HG02763 (cell line): ENCODE data around the gene TPH2.
A peak's percentile ranks its signal among the peaks of the same experiment; 100 is the strongest.

Source experiments
- ATAC-seq: cut with Tn5 transposase; IDR thresholded peaks from one replicate; pipeline ENCODE4 v1.9.1; 2021; ENCODE audit warnings: mild to moderate bottlenecking, moderate library complexity; ENCODE audit not compliant: unreplicated experiment

Gene TPH2

DNA sequence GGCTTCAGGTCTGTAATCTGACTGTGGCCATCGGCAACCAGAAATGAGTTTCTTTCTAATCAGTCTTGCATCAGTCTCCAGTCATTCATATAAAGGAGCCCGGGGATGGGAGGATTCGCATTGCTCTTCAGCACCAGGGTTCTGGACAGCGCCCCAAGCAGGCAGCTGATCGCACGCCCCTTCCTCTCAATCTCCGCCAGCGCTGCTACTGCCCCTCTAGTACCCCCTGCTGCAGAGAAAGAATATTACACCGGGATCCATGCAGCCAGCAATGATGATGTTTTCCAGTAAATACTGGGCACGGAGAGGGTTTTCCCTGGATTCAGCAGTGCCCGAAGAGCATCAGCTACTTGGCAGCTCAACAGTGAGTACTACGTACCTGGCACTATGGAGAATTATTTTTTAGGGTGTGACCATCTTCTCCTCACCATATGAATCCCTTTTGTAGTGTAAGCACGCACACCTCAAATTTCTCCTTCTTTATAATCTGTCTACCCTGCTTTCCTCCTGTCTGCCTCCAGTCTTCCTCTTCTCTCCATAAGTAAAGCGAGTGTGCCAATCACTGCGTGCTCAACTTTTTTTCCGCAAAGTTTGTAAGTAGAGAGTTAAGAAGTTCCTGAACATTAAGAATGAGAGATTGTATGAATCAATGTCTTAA lies at the start of gene TPH2:
TPH2 (plus strand) TSS at position 118 of the 658 bp plus-strand sequence; CDS start at position 260, 142 bp downstream.
- ATAC-seq = no peak

DNA sequence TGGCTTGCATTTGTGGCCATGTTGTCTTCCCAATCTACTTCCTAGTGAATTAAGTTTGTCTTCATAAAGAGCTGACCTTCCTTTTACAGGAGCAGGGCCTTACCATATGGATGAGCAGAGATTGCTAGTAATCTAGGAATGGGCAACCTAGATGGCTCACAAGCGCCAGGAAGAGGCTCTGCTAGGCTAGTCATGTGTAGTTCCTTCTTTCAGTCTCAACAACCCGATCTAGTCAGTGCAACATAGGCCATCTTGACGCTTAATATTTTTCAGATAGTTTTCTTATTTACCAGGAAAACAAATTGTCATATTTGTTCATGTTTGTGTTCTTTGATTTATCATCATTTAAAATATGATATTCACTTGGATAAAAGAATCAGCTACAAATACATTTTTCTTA lies 48.2 kb upstream of the TPH2 start:
- ATAC-seq = no peak

DNA sequence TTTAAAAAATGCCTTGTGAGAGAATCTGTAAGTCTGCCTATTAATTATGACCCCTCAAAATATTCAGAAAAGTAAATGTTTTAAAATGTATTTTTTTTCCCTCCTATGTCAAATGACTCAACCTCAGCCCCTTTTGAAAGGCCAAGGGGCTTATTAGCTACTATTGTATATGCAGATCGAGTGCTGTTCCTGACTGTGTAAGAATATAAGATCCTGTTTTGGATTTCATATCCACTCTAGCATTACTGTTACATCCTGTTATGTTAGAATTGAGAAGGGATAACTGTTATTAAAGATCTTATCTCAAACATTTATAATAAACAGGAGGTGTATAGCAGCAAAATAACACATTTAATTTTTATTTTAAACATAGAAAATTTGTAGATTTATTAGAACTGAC lies 46.6 kb upstream of the TPH2 start:
- no peak for ATAC-seq

DNA sequence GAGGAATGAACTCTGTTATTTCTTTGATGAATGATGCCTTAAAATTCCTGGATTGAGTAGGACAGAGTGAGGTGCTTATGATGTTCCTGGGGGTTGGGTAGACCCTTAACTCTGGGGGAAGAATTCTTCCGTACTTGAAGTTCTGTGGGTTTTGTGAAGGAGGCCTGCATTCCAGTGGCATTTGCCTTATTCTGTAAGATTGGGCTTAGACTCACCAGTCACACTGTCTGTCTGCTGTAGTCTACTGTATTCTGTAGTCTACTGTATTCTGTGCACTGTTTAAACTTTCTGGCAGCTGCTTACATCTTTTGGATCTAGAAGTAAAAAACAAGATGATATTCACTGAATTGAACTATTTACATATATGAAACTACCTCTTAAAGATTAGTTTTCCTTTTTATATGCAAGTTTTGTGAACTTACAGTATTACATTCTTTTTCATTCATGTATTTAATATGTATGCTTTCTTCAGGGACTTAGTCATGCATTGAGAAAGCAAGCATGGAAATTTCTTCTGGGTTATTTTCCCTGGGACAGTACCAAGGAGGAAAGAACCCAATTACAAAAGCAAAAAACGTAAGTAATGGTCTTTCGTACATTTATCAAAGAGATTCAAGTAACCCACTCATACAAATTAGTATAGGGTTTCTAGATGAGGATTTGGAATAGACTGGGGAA lies 42.3 kb upstream of the TPH2 start:
- no peak for ATAC-seq

DNA sequence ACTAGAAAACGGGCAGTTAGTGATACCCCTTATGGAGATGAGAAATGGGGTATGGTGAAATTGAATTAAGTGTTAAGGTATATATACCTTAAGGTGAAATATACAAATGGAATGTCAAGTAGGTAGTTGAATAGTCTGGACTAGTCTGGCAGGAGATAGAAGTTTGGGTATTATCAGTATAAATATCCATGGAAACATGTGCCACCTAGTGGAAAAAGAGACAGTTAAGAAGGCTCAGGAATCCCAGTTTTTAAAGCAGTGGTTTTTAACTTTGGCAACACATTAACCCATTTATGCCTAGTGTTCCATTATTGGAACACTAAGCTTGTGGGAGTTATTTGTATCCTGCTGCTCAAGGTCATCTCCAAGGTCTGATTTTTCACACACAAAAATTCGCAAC lies 38.6 kb upstream of the TPH2 start:
- ATAC-seq = no peak

DNA sequence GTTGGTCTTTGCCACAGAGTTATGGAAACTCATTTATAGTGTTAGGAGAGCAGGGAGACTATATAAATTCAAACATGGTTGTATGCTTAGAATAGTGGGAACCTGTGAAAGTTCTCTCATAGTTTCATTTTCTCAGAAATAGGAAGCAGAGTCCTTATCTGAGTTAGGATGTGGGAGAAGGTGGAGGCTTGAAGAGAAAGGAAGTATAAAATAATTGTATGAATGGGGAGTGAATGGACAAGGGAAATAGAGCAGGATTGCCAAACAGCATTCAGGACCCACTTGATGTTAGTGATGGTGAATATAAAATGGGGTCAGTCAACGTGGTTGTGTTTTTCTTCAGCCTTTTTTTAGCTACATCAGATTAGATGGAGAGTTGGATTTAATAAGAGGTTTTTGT lies 34.0 kb upstream of the TPH2 start:
- ATAC-seq = no peak

DNA sequence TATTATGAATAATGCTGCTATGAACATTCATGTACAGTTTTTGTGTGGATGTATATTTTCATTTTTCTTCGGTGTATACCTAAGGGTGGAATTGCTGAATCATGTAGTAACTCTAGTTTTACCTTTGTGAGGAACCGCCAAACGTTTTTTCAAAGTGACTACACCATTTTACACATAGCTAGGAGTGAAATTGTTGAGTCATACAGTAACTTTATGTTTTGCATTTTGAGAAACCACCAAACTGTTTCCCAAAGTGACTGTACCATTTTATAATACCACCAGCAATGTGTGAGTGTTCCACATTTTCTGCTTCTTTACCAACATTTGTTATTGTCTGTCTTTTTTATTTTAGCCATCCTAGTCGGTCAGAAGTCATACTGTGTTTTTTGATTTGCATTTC lies 3.1 kb upstream of the TPH2 start:
- ATAC-seq = peak; percentile 87

DNA sequence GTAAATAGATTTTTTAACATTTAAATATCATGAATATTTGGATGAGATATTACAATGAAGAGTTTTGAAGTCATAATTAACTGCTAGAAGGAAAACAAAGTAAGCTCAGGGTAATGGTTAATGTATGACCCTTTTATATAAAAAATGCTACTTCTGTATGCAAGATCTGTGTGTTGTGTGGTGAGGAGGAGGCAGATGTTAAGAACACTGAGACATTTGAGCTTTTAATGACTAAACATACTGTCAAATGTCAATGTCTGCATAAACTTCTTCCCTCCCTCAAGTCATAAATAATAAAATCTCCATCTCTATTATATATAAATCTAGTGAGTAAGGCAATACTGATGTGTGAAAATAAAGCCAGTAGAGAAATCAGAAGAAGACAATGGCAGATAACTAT lies 1.4 kb downstream of the TPH2 start:
- no peak for ATAC-seq

DNA sequence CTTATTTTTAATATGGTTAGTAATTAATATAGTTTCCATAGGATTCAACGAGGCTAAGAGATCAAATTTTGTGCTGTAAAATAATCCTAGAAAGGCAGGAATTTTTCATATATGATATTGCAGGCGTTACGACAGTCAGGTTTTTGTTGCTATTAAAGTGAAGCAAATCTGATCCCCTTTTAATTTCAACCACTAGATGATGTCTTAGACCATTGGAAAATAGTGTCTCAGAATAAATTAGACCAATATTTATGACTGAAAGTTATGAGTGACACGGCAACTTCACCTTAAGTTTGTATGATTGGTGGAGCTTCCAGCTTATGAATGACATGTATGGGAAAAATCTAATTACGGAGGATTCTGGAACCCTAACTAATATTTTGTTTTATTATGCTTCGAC lies 2.5 kb downstream of the TPH2 start:
- no peak for ATAC-seq

DNA sequence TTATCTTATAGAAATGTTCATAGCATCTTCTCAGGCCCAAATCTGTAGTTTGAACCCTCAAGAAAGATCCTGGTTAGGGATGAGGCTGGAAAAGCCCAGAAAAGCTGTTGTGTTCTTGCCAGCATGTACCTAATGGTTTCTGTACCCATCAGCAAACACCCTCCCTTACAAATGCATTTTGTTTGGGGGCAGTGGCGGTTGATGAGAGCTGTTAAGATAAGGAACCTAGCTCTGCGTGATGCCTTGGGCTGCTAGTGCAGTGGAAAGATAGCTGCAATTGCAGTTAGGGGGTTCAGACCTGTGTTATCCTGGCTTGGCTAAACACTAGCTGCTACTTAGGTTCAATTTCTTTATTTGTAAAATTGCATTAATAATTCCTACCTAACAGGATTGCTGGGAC lies 3.6 kb downstream of the TPH2 start:
- ATAC-seq = no peak

DNA sequence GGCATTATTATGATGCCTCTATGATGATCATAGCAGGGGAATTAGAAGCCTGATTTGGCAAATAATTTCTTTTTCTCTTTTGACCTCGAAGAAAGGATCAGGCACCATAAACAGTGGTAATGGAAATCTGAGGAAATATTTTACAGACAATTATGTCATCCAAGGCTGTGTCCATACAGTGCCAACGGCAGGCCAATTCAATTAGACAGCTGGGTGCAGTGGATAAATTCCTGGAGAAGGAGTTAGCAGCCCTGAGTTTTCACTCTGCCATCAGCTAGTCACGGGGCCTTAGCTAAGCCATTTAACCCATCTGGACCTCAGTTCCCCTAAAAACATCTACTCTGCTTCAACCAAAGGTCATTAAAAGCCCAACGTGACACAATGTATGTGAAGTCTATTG lies 4.1 kb downstream of the TPH2 start:
- ATAC-seq = no peak

DNA sequence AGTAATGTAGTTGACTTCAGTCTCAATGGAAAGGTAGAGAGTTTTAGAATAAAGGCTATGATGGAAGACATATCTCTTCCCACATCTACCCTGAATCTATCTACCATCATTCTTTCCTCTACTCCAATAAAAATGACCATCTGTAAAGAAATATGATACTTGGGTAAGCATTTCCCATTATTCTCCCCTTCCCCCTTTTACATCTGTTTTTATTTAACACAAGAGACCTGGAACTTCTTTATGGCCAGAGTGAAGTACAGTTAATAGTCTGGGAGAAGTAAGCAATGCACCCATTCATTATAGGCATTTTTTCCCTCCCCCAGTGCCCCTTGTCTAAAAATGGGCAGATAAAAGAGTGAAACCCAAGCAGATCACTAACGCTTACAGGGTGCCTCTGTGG lies 6.5 kb downstream of the TPH2 start:
- ATAC-seq = no peak

DNA sequence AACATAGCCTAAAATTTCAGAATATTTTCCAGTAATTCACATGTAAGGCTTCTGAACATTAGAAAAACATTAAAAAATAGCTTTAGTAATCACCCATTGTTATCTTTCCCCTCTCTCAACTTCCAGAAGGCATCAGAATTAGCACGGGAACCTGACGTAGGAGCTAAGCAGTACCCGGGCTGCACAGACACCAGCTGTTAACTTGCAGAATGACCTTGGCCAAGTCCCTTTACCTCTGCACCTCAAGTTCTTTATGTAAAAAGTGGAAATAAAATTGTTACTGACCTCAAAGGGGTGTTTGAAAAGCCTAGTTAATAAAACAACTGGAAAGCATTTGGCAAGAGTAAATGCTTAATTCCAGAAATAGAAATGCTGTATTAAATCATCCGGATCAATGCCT lies 7.2 kb downstream of the TPH2 start:
- ATAC-seq = no peak

DNA sequence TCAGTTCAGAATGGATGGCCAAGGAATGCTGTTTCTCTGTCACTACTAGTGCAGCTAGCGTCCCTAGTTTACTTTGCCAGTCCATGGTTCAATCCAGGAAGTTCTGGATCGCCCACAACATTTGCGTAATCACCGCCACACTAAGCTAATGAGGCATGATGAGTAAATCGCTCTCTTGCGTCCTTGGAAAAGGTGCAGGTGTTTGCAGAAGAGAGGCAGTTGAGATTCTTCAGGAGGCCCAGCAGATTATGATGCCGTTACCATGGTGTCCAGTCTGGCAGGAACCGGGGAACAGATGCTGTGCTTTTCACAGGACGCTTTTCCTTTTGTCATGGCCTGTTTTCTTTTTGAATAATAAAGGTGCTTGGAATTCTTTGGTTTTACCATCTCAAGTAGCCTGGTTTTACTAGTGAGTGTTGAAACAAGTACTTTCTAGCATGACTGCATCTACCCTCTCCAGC lies 9.0 kb downstream of the TPH2 start:
- no peak for ATAC-seq

DNA sequence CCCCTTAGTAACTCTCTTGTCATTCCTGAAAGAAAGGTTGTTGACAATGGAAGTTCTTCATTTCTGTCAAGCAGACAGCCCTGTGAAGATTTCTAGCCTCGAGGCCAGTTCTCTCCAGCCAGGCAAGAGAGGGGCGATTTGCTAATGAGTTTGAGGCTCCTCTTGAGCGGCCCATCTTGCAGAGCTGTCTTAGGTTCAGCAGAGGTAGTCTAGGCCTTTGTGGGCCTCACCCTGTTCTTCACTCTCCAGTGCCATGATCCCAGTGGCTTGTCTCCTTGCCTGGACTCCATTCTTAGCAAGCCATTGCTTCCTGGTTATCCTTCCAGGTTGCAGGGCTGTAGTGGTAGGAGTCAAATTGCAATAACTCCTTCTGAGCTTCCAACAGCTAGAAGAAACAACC lies 9.7 kb downstream of the TPH2 start:
- no peak for ATAC-seq

DNA sequence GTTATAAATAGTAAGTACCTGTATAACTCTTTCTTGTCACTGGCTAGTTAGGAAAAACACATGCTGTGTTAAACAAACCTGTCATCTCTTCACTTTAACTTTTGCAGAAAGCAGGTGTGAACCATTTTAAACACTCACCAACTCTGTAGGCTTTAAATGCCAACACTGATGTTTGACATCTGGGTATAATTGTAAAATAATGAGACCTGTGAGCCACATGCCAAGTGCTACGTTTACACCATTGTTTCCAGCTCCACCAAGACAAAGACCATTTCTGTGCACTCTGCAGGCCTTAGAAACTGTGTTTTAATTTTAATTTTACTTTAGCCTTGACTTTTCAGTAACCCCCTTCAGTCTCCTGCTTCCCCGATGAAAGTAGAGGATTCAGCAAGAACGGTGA lies 11.0 kb downstream of the TPH2 start:
- no peak for ATAC-seq

DNA sequence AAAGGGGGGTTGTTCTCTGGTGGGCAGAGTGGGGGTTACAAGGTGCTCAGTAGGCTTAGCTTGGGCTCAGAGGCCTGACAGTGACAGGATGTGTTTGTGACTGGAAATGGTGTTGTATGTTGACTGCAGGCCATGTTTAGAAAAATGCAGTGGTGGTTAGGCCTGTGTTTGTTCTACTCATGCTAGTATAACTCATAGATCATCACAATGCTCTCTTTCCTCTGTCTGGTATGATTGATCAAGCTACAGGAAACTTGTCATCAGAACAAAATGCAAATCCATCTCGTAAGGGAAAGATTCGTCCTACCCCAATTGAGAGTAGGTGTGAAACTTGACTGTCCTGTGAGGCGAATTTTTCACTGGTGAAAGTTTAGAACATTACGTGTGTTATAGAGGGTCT lies 11.8 kb downstream of the TPH2 start:
- no peak for ATAC-seq

DNA sequence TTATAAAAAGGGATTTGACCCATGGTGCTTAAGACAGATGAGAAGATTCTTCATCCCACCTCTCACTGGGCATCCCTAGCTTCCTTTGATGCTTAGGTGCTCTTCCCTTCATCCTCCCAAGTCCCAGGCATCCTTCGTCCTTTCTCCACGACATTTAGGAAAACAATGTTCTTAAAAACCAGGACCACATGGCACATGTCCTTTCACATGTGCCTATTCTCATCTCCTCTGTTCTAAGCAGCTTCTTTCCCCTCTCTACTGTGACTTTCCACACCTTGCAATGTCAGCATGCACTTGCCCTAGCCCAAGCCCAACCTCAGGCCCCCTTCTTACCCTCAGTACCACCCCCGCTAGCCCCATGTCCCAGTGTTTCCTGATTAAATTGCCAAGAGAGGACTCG lies 12.2 kb downstream of the TPH2 start:
- no peak for ATAC-seq

DNA sequence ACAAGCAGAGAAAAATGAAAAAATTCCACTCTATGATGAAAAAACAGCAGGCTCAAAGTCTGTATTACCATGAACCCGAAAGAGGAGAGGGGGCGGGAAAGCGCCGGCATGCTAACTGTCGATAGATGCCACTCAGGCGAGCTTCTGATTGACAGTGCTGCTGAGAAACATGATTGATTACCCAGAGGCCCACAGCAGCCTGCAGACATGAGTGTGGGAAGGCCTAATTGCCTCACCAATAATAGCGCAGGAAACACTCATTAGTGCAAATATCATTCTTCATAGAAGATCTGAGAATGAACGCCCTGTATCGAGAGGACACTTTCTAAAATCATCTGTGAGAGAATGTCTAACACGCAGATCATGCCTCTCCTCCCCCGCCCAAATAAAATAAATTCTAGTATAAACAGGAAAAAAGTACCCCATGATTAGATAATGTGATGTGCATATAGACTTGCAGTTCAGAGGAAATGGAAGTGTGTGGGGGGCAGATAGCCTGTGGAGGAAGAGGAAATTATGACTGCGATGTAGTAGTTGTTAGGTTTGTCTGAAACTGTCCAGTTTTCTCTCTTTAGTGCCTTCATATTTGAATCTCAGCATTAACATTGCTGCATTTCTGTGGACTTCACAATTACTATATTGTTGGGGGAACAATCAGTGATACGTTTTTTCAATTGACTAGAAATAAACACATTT lies 15.6 kb downstream of the TPH2 start:
- no peak for ATAC-seq

DNA sequence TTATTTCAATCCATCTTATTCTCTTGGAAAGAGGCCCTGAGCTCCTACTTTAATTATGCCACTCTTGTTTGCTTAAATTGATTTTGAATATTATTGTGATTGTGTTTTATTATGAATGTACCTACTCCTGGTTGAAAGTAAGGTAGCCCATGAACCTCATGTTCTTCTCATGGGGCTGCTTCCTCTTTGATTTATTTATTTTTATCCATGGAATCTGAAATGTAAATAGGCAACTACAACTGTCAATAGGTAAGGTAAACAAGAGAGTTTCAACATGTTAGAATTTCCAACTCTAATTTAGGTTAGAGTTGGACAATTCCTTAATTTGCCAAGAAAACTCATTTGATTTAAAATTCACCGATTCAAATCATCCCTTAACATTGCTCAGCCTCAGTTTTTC lies 16.2 kb downstream of the TPH2 start:
- no peak for ATAC-seq

DNA sequence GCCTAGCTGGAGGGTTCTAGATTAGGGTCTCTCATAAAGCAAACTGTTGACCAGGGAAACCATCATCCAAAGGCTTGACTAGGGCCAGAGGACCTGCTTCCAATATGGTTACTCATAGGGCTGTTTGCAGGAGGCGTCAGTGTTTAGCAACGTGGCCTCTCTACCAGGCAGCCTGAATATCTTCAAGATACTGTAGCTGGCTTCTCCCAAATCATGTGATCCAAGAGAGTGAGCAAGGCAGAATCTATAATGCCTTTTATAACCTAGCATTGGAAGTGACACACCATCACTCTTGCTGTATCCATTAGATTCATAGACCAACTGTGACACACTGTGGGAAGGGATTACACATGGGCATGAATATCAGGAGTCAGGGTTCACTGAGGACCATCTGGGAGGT lies 17.3 kb downstream of the TPH2 start:
- no peak for ATAC-seq

DNA sequence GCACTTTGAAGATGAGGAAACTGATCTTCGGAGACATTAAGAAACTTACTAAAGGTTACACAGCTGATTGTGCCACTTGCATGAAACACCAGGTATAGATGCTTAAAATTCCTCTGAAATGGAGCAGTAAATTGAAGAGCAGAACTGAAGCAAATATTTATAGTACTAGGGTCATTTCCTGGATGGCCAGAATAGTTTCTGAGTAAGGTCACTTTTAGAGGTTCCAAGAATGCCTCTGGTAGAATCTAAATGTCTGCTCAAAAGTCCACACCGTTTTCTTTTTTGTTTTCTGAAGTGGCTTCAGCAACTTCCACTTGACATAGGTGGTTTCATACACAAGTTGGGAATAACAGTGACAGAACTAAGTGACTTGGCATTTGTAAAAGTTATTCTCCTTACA lies 19.4 kb downstream of the TPH2 start:
- ATAC-seq = no peak
